HEK293T (cell line): ENCODE results near the gene DDOST.

Experiments
- CTCF ChIA-PET: fragments of 350-600 bp; formaldehyde crosslinking; extraction: SDS; loops from one replicate; lab custom pipeline; 2021; ENCODE audit warnings: antibody characterized with exemption, inconsistent platforms; lab: Yijun Ruan, JAX
- POLR2A ChIA-PET: fragments of 350-600 bp; formaldehyde crosslinking; extraction: SDS; loops from one replicate; lab custom pipeline; 2020; ENCODE audit warnings: antibody characterized with exemption, inconsistent platforms; lab: Yijun Ruan, JAX
- DNase-seq: peaks from one replicate; pipeline ENCODE4 v3.0.0; 2012; ENCODE audit warnings: mixed read lengths; ENCODE audit errors: extremely low spot score
- ARNT ChIP-seq: fragments of 450-650 bp; IDR thresholded peaks from 2 replicates; pipeline ENCODE4 v1.6.1; 2017; ENCODE audit warnings: mild to moderate bottlenecking
- BHLHE40 ChIP-seq: fragments of 450-650 bp; IDR thresholded peaks from 2 replicates; pipeline ENCODE4 v1.6.1; 2016; ENCODE audit warnings: mild to moderate bottlenecking, moderate library complexity, borderline replicate concordance
- CTBP1 ChIP-seq: fragments of 450-650 bp; IDR thresholded peaks from 2 replicates; pipeline ENCODE4 v1.6.1; 2016; ENCODE audit warnings: borderline replicate concordance
- ELF4 ChIP-seq: fragments of 450-650 bp; IDR thresholded peaks from 2 replicates; pipeline ENCODE4 v1.6.1; 2017; ENCODE audit warnings: antibody characterized with exemption
- FOXA1 ChIP-seq: fragments of 450-650 bp; IDR thresholded peaks from 2 replicates; pipeline ENCODE4 v1.6.1; 2016; ENCODE audit warnings: mild to moderate bottlenecking
- FOXK2 ChIP-seq: fragments of 450-650 bp; IDR thresholded peaks from 2 replicates; pipeline ENCODE4 v1.6.1; 2016; ENCODE audit warnings: mild to moderate bottlenecking
- FOXM1 ChIP-seq: fragments of 450-650 bp; IDR thresholded peaks from 2 replicates; pipeline ENCODE4 v1.6.1; 2017; ENCODE audit warnings: mild to moderate bottlenecking, borderline replicate concordance
- HDGF ChIP-seq: fragments of 450-650 bp; IDR thresholded peaks from 2 replicates; pipeline ENCODE4 v1.6.1; 2017; ENCODE audit warnings: antibody characterized with exemption, borderline replicate concordance
- L3MBTL2 ChIP-seq: fragments of 450-650 bp; conservative IDR thresholded peaks from 2 replicates; pipeline ENCODE4 v1.6.1; 2016; ENCODE audit warnings: mild to moderate bottlenecking
- LEF1 ChIP-seq: fragments of 450-650 bp; IDR thresholded peaks from 2 replicates; pipeline ENCODE4 v1.6.1; 2017; ENCODE audit warnings: mild to moderate bottlenecking, borderline replicate concordance
- NFRKB ChIP-seq: fragments of 450-650 bp; IDR thresholded peaks from 2 replicates; pipeline ENCODE4 v1.6.1; 2016; ENCODE audit warnings: mild to moderate bottlenecking, moderate library complexity
- SP1 ChIP-seq: fragments of 450-650 bp; IDR thresholded peaks from 2 replicates; pipeline ENCODE4 v1.6.1; 2017
- SUZ12 ChIP-seq: fragments of 450-650 bp; IDR thresholded peaks from 2 replicates; pipeline ENCODE4 v1.6.1; 2016; ENCODE audit warnings: mild to moderate bottlenecking
- TARDBP ChIP-seq: fragments of 450-650 bp; IDR thresholded peaks from 2 replicates; pipeline ENCODE4 v1.6.1; 2016
- ZNF384 ChIP-seq: fragments of 450-650 bp; IDR thresholded peaks from 2 replicates; pipeline ENCODE4 v1.6.1; 2016
- TF ChIP-seq, protein P1 (sequence below): fragments of 450-650 bp; IDR thresholded peaks from 2 replicates; pipeline ENCODE4 v1.6.1; 2016

The DDOST gene

DNA sequence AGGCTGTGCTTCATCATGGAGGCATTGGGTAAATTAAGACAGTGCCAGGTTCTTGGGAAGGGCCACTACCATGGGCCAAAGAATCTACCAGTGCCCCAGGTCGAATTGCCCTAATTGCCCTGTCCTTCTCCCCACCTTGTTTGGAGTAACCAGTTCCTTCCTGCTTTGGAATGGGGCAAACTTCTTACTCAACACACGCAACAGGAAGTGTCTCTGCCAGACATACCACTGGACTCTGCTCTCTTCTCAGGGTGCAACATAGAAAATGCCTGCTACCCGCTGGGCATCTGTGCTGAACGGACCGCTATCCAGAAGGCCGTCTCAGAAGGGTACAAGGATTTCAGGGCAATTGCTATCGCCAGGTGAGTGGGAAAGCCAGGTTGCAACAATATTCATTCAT lies 56.5 kb downstream of the DDOST start:
- CTCF ChIA-PET: no interaction called here
- TF ChIP-seq SP1 (no peak), LEF1 (no peak), BHLHE40 (no peak), FOXA1 (no peak), ELF4 (no peak), ZNF384 (no peak), CTBP1 (no peak), SUZ12 (no peak)
- DNase-seq: no peak
- POLR2A ChIA-PET: interaction anchor here (1.5 kb wide), 1 partner anchor 30 kb away, joined by 6 read pairs; no protein-coding TSS in a partner anchor

DNA sequence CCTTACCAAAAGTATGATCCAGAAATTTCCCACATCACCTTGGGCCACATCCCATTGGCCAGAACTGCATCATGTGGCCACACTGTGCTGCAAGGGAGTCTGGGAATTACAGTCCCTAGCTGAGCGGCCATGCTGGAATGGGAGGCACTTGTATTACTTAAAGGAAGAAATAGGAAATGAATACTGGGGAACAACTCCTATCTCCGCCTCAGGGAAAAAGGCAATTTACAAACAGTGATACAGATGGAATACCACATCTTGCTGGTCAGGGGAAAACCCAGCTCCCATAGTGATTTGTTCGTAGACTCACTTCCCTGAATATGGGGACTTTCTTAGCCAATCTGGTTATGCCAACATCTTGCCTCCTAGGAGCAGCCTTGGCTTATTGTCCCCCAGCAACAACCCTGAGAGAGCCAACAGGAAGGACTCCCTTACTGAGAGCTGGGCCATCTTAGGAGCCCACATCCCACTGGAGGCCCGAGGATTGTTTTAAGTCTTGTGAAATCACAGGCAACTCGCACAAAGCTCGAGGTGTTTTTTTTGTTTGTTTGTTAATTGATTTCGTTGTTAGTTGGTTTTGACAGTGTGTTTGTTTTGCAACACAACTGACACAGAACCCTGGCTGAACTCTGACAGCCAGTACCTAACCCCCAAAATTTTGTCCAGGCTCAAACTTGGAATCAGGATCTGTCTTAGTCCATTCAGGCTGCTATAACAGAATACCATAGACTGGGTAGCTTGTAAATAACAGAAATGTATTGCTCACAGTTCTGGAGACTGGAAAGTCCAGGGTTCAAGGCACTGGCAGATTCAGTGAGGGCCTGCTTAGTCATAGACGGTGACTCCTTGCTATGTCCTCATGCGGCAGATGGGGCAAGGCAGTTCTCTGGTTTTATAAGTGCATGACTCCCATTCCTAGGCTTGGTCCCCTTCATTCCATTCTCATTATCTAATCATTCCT lies 57.4 kb downstream of the DDOST start:
- DNase-seq: no peak
- ChIA-PET CTCF (interaction anchor here (0.6 kb wide), 1 partner anchor 14 kb away, joined by 3 read pairs; no protein-coding TSS in a partner anchor), POLR2A (interaction anchor here (1.5 kb wide), 1 partner anchor 30 kb away, joined by 6 read pairs; no protein-coding TSS in a partner anchor)
- no peak for TF ChIP-seq TARDBP
- TF ChIP-seq ELF4: no peak
- TF ChIP-seq CTBP1: no peak
- no peak for TF ChIP-seq ZNF384
- no peak for TF ChIP-seq NFRKB
- TF ChIP-seq SP1: no peak
- TF ChIP-seq BHLHE40: no peak
- no peak for TF ChIP-seq HDGF
- no peak for TF ChIP-seq FOXA1
- no peak for TF ChIP-seq SUZ12
- TF ChIP-seq ARNT: no peak

DNA sequence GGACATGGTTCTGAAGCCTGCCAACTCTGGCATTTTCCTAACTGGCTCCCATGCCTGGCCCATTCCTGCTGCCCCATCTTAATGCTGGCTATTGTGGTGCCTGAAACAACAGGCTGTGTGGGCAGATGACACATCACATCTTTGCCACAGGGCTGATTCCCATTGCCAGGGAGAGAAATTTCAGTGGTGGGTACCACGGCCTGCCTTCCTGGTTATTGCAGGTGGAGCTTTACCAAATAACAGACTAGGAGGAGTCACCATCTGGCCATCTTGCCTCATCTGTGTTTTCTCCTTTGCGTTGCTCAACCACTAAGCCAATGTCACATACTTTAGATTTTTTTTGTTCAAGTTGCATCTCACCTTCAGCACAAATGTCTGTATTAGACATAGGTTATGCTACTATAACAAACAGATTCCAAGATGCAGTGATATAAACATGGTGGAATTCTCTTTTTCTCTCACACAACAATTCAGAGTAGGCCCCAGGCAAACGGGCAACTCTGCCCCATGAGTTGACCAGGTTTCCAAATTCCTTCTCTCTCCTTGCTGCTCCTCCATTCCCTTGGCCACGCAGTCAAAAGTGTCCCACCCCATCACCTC lies 58.2 kb downstream of the DDOST start:
- ChIA-PET CTCF (no interaction called here), POLR2A (interaction anchor here (1.5 kb wide), 1 partner anchor 31 kb away, joined by 6 read pairs; no protein-coding TSS in a partner anchor)
- TF ChIP-seq FOXM1 (no peak), BHLHE40 (no peak), L3MBTL2 (no peak), CTBP1 (no peak), ELF4 (no peak), FOXA1 (no peak), ARNT (no peak), LEF1 (no peak), SUZ12 (no peak), SP1 (no peak), FOXK2 (no peak), HDGF (no peak), NFRKB (no peak), TARDBP (no peak), ZNF384 (no peak)
- TF ChIP-seq, protein P1, sequence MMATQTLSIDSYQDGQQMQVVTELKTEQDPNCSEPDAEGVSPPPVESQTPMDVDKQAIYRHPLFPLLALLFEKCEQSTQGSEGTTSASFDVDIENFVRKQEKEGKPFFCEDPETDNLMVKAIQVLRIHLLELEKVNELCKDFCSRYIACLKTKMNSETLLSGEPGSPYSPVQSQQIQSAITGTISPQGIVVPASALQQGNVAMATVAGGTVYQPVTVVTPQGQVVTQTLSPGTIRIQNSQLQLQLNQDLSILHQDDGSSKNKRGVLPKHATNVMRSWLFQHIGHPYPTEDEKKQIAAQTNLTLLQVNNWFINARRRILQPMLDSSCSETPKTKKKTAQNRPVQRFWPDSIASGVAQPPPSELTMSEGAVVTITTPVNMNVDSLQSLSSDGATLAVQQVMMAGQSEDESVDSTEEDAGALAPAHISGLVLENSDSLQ: no peak
- DNase-seq: no peak
